Breast epithelium (tissue), 3 donors: Measurements from ENCODE around the gene CHST8.

Experiments
- POLR2A ChIP-seq: fragments of 450-650 bp; IDR thresholded peaks from one replicate; pipeline ENCODE4 v1.6.1; 2016; ENCODE audit warnings: antibody characterized with exemption, mild to moderate bottlenecking, moderate library complexity
- TF ChIP-seq, protein P1 (sequence below), 3 donors: fragments of 450-650 bp; IDR thresholded peaks; one replicate each; pipeline ENCODE4 v1.5.1; 2016 to 2017; ENCODE audit warnings: antibody characterized with exemption in 3 of 3, mild to moderate bottlenecking in 3 of 3, moderate library complexity in 3 of 3

DNA sequence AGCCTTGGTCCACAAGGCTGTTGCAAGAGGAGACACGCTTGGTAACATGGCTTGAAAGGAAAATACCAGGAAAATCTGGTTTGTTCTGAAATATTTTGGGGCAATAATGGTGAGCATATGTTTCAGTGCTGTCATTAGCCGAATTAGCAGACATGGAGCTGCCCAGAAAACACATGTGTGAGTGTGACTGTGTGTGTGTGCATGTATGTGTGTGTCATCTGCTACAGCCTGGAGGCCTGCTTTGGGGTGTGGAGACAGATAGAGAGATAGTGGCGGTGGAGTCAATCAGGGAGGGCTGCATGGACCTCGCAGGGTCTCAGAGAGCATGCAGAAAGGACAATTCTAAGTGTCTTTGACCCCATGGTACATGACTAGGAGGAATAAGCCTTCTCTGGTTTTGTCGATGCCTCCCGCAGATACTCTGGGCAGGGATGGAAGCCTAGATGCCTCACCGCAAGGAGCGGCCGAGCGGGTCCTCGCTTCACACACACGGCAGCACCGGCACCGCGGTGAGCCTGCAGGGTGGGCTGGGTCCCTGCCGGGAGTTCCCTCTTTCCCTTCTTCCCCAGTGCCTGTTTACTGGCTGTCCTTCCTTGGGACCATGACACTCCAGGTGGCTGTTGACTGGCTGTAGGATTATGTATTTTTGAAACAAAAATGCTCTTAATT lies 178.4 kb downstream of the CHST8 start:
- TF ChIP-seq, protein P1, sequence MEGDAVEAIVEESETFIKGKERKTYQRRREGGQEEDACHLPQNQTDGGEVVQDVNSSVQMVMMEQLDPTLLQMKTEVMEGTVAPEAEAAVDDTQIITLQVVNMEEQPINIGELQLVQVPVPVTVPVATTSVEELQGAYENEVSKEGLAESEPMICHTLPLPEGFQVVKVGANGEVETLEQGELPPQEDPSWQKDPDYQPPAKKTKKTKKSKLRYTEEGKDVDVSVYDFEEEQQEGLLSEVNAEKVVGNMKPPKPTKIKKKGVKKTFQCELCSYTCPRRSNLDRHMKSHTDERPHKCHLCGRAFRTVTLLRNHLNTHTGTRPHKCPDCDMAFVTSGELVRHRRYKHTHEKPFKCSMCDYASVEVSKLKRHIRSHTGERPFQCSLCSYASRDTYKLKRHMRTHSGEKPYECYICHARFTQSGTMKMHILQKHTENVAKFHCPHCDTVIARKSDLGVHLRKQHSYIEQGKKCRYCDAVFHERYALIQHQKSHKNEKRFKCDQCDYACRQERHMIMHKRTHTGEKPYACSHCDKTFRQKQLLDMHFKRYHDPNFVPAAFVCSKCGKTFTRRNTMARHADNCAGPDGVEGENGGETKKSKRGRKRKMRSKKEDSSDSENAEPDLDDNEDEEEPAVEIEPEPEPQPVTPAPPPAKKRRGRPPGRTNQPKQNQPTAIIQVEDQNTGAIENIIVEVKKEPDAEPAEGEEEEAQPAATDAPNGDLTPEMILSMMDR (IDR thresholded peaks at IDR 0.05) = no peak
- TF ChIP-seq POLR2A = no peak
